HTR-8/SVneo (cell line): ENCODE measurements around the gene OR2S2.

ENCODE experiments used
- DNase-seq: peaks from one replicate; pipeline ENCODE4 v3.0.0; 2011; ENCODE audit warnings: low spot score, mixed read lengths; ENCODE audit not compliant: insufficient read length
- FAIRE-seq: peaks from 2 replicates; lab custom pipeline; 2011; peaks lifted over from hg19 to GRCh38; lab: Jason Lieb, UNC

Gene OR2S2

GRCh38 chr9:35911690-35912089 lies 46.3 kb downstream of the OR2S2 start:
- FAIRE-seq (no peak), DNase-seq (no peak)

- DNase-seq (peak; percentile 61), FAIRE-seq (no peak)
Measured at GRCh38 chr9:35910613-35911359, 47.2 kb downstream of the OR2S2 start.

GRCh38 chr9:35909687-35910612 lies 48.0 kb downstream of the OR2S2 start:
- no peak for FAIRE-seq
- DNase-seq, result no peak

- FAIRE-seq (no peak), DNase-seq (no peak)
Measured at GRCh38 chr9:35909274-35909673, 48.7 kb downstream of the OR2S2 start, which contains the start of gene SPAAR. SPAAR (plus strand) TSS chr9:35909490; CDS start chr9:35910464, 974 bp downstream.

GRCh38 chr9:35908504-35909125 lies 49.3 kb downstream of the OR2S2 start:
- DNase-seq, result no peak
- FAIRE-seq, result no peak

- DNase-seq (peak; percentile 74), FAIRE-seq (no peak)
Measured at GRCh38 chr9:35907711-35908503, 50.0 kb downstream of the OR2S2 start.
